GM19463 (cell line): ENCODE results near the gene UTP15.
A peak's percentile ranks its signal among the peaks of the same experiment; 100 is the strongest.

Experiments used
- ATAC-seq: cut with Tn5 transposase; IDR thresholded peaks from one replicate; pipeline ENCODE4 v1.9.1; 2021; ENCODE audit warnings: mild to moderate bottlenecking, moderate library complexity; ENCODE audit not compliant: unreplicated experiment

The UTP15 gene

GRCh38 chr5:73620334-73620687 lies 54.8 kb downstream of the UTP15 start:
- no peak for ATAC-seq

- no peak for ATAC-seq
These were observed 57.5 kb downstream of the UTP15 start for GRCh38 chr5:73623060-73623459.

DNA sequence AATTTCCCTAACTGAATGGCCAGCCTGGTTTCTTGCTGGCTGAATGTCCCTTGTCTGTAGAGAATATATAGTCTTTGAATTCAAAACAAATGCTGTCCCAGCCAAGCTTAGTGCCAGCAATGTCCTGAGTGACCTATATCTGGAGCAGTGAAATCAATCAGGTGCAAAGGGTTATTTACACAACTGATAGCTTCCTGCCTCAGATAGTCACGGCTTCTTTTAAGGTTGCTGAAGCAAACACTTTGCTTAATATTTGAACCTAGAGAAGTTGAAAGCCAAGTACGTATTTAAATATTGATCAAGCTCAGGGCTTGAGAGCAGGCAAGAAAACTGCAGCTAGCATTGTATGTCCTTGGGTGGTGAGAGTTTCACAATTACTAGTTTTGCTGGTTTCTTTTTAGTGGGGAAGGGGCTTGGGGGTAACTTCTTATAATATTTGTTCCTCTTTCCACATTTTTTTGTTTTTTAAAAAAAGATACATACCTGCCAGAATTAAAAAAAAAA lies 58.4 kb downstream of the UTP15 start:
- ATAC-seq, result no peak

DNA sequence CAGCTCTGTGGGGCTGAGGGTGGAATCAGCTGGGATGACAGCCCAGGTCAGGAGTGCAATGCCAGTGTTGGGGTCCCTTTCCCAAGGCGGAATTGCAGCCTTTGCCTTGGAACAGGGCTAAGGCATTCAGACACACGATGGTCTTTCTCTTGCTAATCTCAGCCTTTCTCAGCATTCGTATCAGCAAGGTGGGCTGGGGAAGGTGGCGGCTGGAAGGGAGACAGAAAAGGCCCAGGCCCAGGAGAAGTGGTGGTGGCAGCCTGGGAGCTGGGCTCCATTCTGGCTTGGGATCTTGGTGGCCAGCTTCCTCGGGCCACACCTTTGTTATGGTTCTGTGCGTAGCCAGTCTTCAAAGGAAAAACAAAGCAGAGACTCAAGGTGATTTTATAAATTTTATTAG lies 59.3 kb downstream of the UTP15 start:
- ATAC-seq, result no peak

DNA sequence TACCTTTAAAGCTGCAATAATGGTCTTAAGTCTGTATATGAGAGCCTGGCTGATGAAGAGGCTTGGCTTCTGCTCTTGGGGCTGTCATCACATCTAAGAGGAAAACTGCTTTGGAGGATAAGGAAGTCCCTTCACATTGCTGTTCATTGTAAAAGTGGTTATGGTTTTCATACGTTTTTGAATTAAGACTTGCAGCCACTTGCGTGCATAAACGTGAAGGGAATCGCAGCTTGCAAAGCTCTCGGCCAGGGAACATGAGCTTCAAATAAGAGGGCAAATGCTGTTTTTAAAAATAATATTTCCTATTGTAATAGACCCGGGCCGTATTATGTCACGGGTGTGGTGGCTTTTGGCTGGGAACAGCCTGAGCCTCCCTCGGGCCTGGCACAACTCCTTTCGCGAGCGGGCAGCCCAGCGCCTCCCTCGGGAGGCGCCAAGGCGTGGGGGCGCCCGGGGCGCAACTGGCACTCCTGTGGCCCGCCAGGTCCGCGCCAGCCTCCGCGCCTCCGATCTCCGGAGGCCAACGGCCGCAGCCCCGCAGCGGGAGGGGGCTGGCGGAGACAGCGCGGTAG lies 59.9 kb downstream of the UTP15 start:
- ATAC-seq, result no peak

GRCh38 chr5:73625944-73626811 lies 60.6 kb downstream of the UTP15 start, which contains the start of gene ARHGEF28:
ARHGEF28 (plus strand) TSS chr5:73626196; CDS start chr5:73684852, 58,656 bp downstream.
- peak; percentile 82 for ATAC-seq

GRCh38 chr5:73626814-73627313 lies 61.3 kb downstream of the UTP15 start:
- no peak for ATAC-seq

- no peak for ATAC-seq
These were observed 63.9 kb downstream of the UTP15 start for GRCh38 chr5:73629456-73629855.

GRCh38 chr5:73630765-73631164 lies 65.2 kb downstream of the UTP15 start:
- no peak for ATAC-seq

- ATAC-seq, result no peak
These were observed 66.0 kb downstream of the UTP15 start for GRCh38 chr5:73631500-73631899.
